ENCODE measurements around the gene POU2AF2. TPM values are rescaled to one million over a fixed set of nuclear protein-coding genes. Genes with fewer than 3 reads are reported as not detected.

POU2AF2 gene
- total and polyA plus RNA-seq, 4 donors: 0.26 to 0.29 TPM; not detected in 2

DNA sequence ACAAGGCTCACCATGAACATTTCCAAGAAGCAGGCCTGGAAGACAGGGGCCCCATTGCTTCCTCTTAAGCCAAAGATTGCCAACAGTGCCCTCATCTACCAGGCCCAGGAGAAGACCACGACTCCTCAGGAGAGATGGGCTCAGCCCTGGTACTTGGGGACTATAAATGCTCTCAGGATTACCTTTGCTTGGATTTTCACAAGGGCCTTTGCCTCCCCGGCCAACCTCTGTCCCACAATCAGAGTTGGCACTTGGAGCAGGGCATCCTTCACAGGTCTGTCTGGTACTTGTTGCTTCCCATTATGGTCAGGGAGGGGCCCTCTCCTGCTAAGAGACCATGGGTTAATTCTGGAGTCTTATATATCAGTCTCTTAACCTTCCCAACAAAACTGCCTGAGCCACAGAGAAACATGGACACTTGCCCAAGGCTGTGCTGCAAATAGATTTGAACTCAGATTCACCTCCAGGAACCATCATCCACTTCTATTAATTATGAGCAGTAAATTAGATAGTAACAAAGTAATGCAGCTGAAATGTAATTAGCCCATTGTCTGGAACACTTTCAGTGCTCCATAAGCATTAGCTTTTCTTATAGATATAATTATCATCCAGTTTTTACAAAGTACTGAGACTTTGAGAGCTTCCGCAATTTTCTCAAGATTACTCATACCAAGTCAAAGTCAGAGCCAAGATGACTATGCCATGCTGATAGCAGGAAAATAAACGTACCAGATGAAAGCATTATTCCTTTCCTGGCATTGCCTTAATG is 86.4 kb downstream of the POU2AF2 start:
- TF ChIP-seq, protein P1, sequence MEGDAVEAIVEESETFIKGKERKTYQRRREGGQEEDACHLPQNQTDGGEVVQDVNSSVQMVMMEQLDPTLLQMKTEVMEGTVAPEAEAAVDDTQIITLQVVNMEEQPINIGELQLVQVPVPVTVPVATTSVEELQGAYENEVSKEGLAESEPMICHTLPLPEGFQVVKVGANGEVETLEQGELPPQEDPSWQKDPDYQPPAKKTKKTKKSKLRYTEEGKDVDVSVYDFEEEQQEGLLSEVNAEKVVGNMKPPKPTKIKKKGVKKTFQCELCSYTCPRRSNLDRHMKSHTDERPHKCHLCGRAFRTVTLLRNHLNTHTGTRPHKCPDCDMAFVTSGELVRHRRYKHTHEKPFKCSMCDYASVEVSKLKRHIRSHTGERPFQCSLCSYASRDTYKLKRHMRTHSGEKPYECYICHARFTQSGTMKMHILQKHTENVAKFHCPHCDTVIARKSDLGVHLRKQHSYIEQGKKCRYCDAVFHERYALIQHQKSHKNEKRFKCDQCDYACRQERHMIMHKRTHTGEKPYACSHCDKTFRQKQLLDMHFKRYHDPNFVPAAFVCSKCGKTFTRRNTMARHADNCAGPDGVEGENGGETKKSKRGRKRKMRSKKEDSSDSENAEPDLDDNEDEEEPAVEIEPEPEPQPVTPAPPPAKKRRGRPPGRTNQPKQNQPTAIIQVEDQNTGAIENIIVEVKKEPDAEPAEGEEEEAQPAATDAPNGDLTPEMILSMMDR (IDR thresholded peaks at IDR 0.05; ENCODE audit: control extremely low read depth, extremely low read depth): no peak
- DNase-seq (no peak), ATAC-seq (ENCODE audit: insufficient read depth, low FRiP score) (no peak)
- H3K9me3 ChIP-seq (ENCODE audit: control insufficient read depth in 4 of 4, insufficient read depth in 3 of 4, low read length in 3 of 4): no peaks in the 10 kb centered on the region
- peaks cover 0 to 33% (median 21%) of the 10 kb centered on the region in 5 donors for H3K4me1 ChIP-seq (ENCODE audit: control insufficient read depth in 5 of 5, insufficient read depth in 5 of 5, low read length in 5 of 5)
- 82 to 85% methylated on average over 4 of the region's 4 CpGs for WGBS, 2 donors
- no peaks in the 10 kb centered on the region for H3K27me3 ChIP-seq (ENCODE audit: control insufficient read depth in 3 of 3, insufficient read depth in 3 of 3, low read length in 2 of 3)
- no peak overlapping the region for H3K9ac ChIP-seq (ENCODE audit: insufficient read depth in 1 of 2, low read length in 2 of 2)
- H3K36me3 ChIP-seq (ENCODE audit: control insufficient read depth in 4 of 4, insufficient read depth in 4 of 4, low read length in 4 of 4): no peaks in the 10 kb centered on the region
- no peak overlapping the region for H3K27ac ChIP-seq (ENCODE audit: low read depth in 1 of 2, low read length in 1 of 2)
- no peak overlapping the region for H3K4me3 ChIP-seq

DNA sequence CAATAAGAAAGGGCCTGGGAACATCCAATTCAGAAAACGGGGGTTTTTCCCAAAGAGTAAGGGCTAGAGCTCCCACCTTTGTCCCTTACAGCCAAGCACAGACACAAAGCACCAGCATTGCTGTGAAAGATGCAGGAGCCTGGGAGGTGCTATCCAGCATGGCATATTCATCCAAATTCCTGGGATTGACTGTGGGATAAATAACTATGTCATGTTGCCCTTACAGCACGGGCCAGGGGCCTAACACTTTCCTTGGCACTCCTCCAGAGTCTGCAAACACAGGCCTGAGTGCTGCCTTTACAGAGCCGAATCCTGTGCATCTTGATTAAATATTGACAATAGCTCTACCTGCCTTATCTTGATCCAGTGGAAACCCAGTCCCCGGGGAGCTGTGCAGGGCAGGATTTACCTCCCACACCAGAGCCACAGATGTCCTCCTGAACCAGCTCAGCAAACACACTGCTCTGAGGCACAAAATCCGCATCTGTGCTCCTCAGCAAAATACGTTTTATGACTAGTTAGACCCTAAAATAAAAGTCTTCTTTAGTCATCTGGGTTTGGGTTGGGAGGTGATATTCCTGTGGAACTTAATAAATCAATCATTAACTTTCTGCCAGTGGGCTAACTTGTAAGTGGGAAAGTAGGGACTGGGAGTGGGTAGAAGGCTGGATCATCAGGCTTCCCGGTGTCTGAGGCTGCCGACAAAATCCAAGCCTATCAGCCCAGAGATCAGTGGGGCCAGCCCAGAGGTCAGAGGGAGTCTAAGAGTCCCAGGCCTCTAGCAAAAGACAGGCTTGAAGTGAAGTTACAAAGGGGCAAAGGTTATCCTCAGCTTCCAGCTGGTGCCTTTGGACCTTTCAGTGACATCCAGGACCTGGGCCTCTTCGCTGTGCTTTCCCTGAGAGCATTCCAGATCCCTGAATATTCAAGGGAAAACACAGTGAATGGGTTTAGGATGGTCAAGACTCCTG is 89.3 kb downstream of the POU2AF2 start:
- 63 to 74% methylated on average over 9 of the region's 9 CpGs for WGBS, 2 donors
- Histone ChIP-seq H3K4me1 (ENCODE audit: control insufficient read depth in 5 of 5, insufficient read depth in 5 of 5, low read length in 5 of 5) (peaks cover 0 to 35% (median 21%) of the 10 kb centered on the region in 5 donors), H3K9ac (ENCODE audit: insufficient read depth in 1 of 2, low read length in 2 of 2) (no peak overlapping the region), H3K9me3 (ENCODE audit: control insufficient read depth in 4 of 4, insufficient read depth in 3 of 4, low read length in 3 of 4) (no peaks in the 10 kb centered on the region), H3K36me3 (ENCODE audit: control insufficient read depth in 4 of 4, insufficient read depth in 4 of 4, low read length in 4 of 4) (no peaks in the 10 kb centered on the region), H3K27me3 (ENCODE audit: control insufficient read depth in 3 of 3, insufficient read depth in 3 of 3, low read length in 2 of 3) (no peaks in the 10 kb centered on the region), H3K4me3 (no peak overlapping the region), H3K27ac (ENCODE audit: low read depth in 1 of 2, low read length in 1 of 2) (no peak overlapping the region)
- ATAC-seq (ENCODE audit: insufficient read depth, low FRiP score) (no peak), DNase-seq (peak; percentile 81 to 91 (median 82))
- TF ChIP-seq, protein P1 (IDR thresholded peaks at IDR 0.05; ENCODE audit: control extremely low read depth, extremely low read depth): no peak

DNA sequence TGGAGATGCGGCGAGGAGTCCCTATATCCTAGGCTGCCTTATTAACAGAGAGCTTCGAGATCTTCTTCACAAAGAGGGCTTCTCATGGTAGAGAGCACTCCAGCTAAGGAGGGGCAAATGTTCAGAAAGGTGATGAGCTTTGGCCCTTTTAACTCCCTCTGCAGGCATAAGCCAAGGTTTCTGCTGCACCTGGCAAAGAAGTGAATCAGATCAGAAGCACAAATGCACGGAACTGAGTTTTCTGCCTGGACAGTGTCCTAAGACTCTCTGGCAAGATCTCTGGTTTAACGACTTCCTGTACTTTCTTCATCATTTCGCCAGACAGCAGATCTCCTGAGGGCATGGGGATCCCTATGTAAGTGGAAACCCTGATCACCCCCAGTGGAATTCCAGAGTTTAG is 90.0 kb downstream of the POU2AF2 start:
- Histone ChIP-seq H3K4me1 (ENCODE audit: control insufficient read depth in 5 of 5, insufficient read depth in 5 of 5, low read length in 5 of 5) (peaks cover 0 to 35% (median 21%) of the 10 kb centered on the region in 5 donors), H3K27ac (ENCODE audit: low read depth in 1 of 2, low read length in 1 of 2) (no peak overlapping the region), H3K9me3 (ENCODE audit: control insufficient read depth in 4 of 4, insufficient read depth in 3 of 4, low read length in 3 of 4) (no peaks in the 10 kb centered on the region), H3K27me3 (ENCODE audit: control insufficient read depth in 3 of 3, insufficient read depth in 3 of 3, low read length in 2 of 3) (no peaks in the 10 kb centered on the region), H3K4me3 (no peak overlapping the region), H3K9ac (ENCODE audit: insufficient read depth in 1 of 2, low read length in 2 of 2) (peak overlapping the region in 1 of 2 donors; percentile 40), H3K36me3 (ENCODE audit: control insufficient read depth in 4 of 4, insufficient read depth in 4 of 4, low read length in 4 of 4) (no peaks in the 10 kb centered on the region)
- 69 to 72% methylated on average over 6 of the region's 6 CpGs for WGBS, 2 donors
- TF ChIP-seq, protein P1 (IDR thresholded peaks at IDR 0.05; ENCODE audit: control extremely low read depth, extremely low read depth): no peak
- peak in 1 of 3 donors; percentile 53 for DNase-seq
- no peak for ATAC-seq (ENCODE audit: insufficient read depth, low FRiP score)

Other genes starting within 250 kb of the POU2AF2 start
- 1 to 10 TPM; 1.5 to 4.2 TPM for gene POU2AF3, start 52.8 kb downstream of the POU2AF2 start, total RNA-seq
- 1 to 10 TPM; 2.0 to 5.4 TPM for gene POU2AF3, start 52.8 kb downstream of the POU2AF2 start, polyA plus RNA-seq
- 1 to 10 TPM; 5.8 to 6.9 TPM for gene POU2AF1, start 133.6 kb downstream of the POU2AF2 start, total RNA-seq
- 1 to 10 TPM; 2.0 to 3.1 TPM for gene POU2AF1, start 133.6 kb downstream of the POU2AF2 start, polyA plus RNA-seq

Measured in lung (tissue), 12 donors.